Breast epithelium (tissue), 3 donors: ENCODE results near the gene COL5A1.

Source experiments
- POLR2A ChIP-seq: fragments of 450-650 bp; IDR thresholded peaks from one replicate; pipeline ENCODE4 v1.6.1; 2016; ENCODE audit warnings: antibody characterized with exemption, mild to moderate bottlenecking, moderate library complexity
- TF ChIP-seq, protein P1 (sequence below), 3 donors: fragments of 450-650 bp; IDR thresholded peaks; one replicate each; pipeline ENCODE4 v1.5.1; 2016 to 2017; ENCODE audit warnings: antibody characterized with exemption in 3 of 3, mild to moderate bottlenecking in 3 of 3, moderate library complexity in 3 of 3

GRCh38 chr9:134691695-134692572 is 50.3 kb downstream of the COL5A1 start:
- TF ChIP-seq, protein P1, sequence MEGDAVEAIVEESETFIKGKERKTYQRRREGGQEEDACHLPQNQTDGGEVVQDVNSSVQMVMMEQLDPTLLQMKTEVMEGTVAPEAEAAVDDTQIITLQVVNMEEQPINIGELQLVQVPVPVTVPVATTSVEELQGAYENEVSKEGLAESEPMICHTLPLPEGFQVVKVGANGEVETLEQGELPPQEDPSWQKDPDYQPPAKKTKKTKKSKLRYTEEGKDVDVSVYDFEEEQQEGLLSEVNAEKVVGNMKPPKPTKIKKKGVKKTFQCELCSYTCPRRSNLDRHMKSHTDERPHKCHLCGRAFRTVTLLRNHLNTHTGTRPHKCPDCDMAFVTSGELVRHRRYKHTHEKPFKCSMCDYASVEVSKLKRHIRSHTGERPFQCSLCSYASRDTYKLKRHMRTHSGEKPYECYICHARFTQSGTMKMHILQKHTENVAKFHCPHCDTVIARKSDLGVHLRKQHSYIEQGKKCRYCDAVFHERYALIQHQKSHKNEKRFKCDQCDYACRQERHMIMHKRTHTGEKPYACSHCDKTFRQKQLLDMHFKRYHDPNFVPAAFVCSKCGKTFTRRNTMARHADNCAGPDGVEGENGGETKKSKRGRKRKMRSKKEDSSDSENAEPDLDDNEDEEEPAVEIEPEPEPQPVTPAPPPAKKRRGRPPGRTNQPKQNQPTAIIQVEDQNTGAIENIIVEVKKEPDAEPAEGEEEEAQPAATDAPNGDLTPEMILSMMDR (IDR thresholded peaks at IDR 0.05) = no peak
- TF ChIP-seq POLR2A = no peak
